Mesenchymal stem cell (in vitro differentiated cells and primary cell): Measurements from ENCODE around the gene TMEM117.

Experiments used
- DNase-seq: peaks from one replicate; pipeline ENCODE4 v3.0.0-alpha.2; 2013
- H2AFZ ChIP-seq: one replicate; pipeline ENCODE4 v1.6.1; 2013; ENCODE audit warnings: low read depth, mild to moderate bottlenecking, control low read depth, inconsistent platforms, low read length, moderate library complexity
- H2AK5ac ChIP-seq: 2 replicates; pipeline ENCODE4 v1.6.1; 2013; ENCODE audit warnings: low read length, moderate library complexity, mild to moderate bottlenecking, inconsistent platforms; ENCODE audit not compliant: severe bottlenecking
- H2BK120ac ChIP-seq: one replicate; pipeline ENCODE4 v1.6.1; 2013; ENCODE audit warnings: low read depth, mild to moderate bottlenecking, inconsistent platforms, low read length, moderate library complexity
- H2BK12ac ChIP-seq, 2 experiments: one replicate each; pipeline ENCODE4 v1.6.1; 2013; ENCODE audit warnings: inconsistent platforms in 2 of 2, low read length in 2 of 2, mild to moderate bottlenecking in 2 of 2, moderate library complexity in 2 of 2, control low read depth in 1 of 2
- H2BK15ac ChIP-seq: one replicate; pipeline ENCODE4 v1.6.1; 2013; ENCODE audit warnings: mild to moderate bottlenecking, low read depth, inconsistent platforms; ENCODE audit not compliant: poor library complexity, severe bottlenecking
- H2BK5ac ChIP-seq: 2 replicates; pipeline ENCODE4 v1.6.1; 2013; ENCODE audit warnings: low read depth, mild to moderate bottlenecking, low read length, control low read depth, inconsistent platforms; ENCODE audit not compliant: poor library complexity, severe bottlenecking
- H3K14ac ChIP-seq, 2 experiments: one replicate each; pipeline ENCODE4 v1.6.1; 2013; ENCODE audit warnings: inconsistent platforms in 2 of 2, low read length in 2 of 2, control low read depth in 1 of 2, mild to moderate bottlenecking in 1 of 2, moderate library complexity in 1 of 2
- H3K18ac ChIP-seq, 2 experiments: one replicate each; pipeline ENCODE4 v1.6.1; 2013; ENCODE audit warnings: inconsistent platforms in 2 of 2, low read length in 2 of 2, control low read depth in 1 of 2, low read depth in 1 of 2, mild to moderate bottlenecking in 1 of 2
- H3K23ac ChIP-seq, 2 experiments: one replicate each; pipeline ENCODE4 v1.6.1; 2013; ENCODE audit warnings: inconsistent platforms in 2 of 2, low read length in 2 of 2, mild to moderate bottlenecking in 2 of 2, moderate library complexity in 2 of 2, control low read depth in 1 of 2
- H3K27ac ChIP-seq: 2 replicates; pipeline ENCODE4 v1.5.1; 2013; ENCODE audit warnings: mild to moderate bottlenecking, moderate library complexity, low read length, control low read depth, inconsistent platforms; ENCODE audit not compliant: poor library complexity, severe bottlenecking
- H3K27me3 ChIP-seq, 2 experiments: 2 replicates each; pipeline versions ENCODE4 v1.6.1 to v1.7.0; 2013; ENCODE audit warnings: low read length in 2 of 2, mild to moderate bottlenecking in 2 of 2, moderate library complexity in 2 of 2, control low read depth in 1 of 2, inconsistent platforms in 1 of 2; ENCODE audit not compliant: control insufficient read depth in 1 of 2, insufficient read depth in 1 of 2
- H3K36me3 ChIP-seq, 2 experiments: 2 replicates each; pipeline versions ENCODE4 v1.6.1 to v1.7.0; 2013; ENCODE audit warnings: low read length in 2 of 2, control low read depth in 1 of 2, inconsistent platforms in 1 of 2, low read depth in 1 of 2, mild to moderate bottlenecking in 1 of 2; ENCODE audit not compliant: insufficient read depth in 2 of 2, control insufficient read depth in 1 of 2
- H3K4ac ChIP-seq, 2 experiments: one replicate each; pipeline ENCODE4 v1.6.1; 2013; ENCODE audit warnings: inconsistent platforms in 2 of 2, low read length in 2 of 2, mild to moderate bottlenecking in 2 of 2, moderate library complexity in 2 of 2, control low read depth in 1 of 2, low read depth in 1 of 2
- H3K4me1 ChIP-seq: 2 replicates; pipeline ENCODE4 v1.6.1; 2013; ENCODE audit warnings: low read depth, low read length, control low read depth; ENCODE audit not compliant: control insufficient read depth, insufficient read depth
- H3K4me2 ChIP-seq: 2 replicates; pipeline ENCODE4 v1.6.1; 2013; ENCODE audit warnings: low read length, mild to moderate bottlenecking, inconsistent platforms; ENCODE audit not compliant: poor library complexity, severe bottlenecking
- H3K4me3 ChIP-seq, 2 experiments: 2 replicates each; pipeline versions ENCODE4 v1.5.1 to v1.7.0; 2013; ENCODE audit warnings: low read length in 2 of 2, mild to moderate bottlenecking in 2 of 2, control low read depth in 1 of 2, low read depth in 1 of 2; ENCODE audit not compliant: insufficient read depth in 1 of 2
- H3K79me1 ChIP-seq: replicated peaks from 2 replicates; pipeline ENCODE4 v1.6.1; 2013; ENCODE audit warnings: mild to moderate bottlenecking, control low read depth, low read length, inconsistent platforms; ENCODE audit not compliant: poor library complexity, severe bottlenecking
- H3K9ac ChIP-seq: 2 replicates; pipeline ENCODE4 v1.7.0; 2013; ENCODE audit warnings: mild to moderate bottlenecking, low read length, moderate library complexity
- H3K9me3 ChIP-seq: 2 replicates; pipeline ENCODE4 v1.7.0; 2013; ENCODE audit warnings: mild to moderate bottlenecking, low read length; ENCODE audit not compliant: control insufficient read depth
- H4K8ac ChIP-seq: one replicate; pipeline ENCODE4 v1.6.1; 2013; ENCODE audit warnings: inconsistent platforms, mild to moderate bottlenecking, low read length, moderate library complexity
- H4K91ac ChIP-seq: one replicate; pipeline ENCODE4 v1.6.1; 2013; ENCODE audit warnings: mild to moderate bottlenecking, low read length, inconsistent platforms
- WGBS: methylation state at CpG from one replicate; pipeline ENCODE4 v1.1.7; 2013; ENCODE audit warnings: mixed read lengths; 5-methylcytosine and 5-hydroxymethylcytosine counted together

The TMEM117 gene

GRCh38 chr12:43896496-43896895, 60.6 kb downstream of the TMEM117 start:
- no peak overlapping the region for H2AFZ ChIP-seq
- no peak overlapping the region for H3K14ac ChIP-seq
- H4K8ac ChIP-seq, result no peak overlapping the region
- no peaks in the 10 kb centered on the region for H3K27me3 ChIP-seq
- no peak overlapping the region for H2BK15ac ChIP-seq
- H3K9ac ChIP-seq, result no peak overlapping the region
- H3K4ac ChIP-seq, result no peak overlapping the region
- no peak overlapping the region for H2BK5ac ChIP-seq
- no peaks in the 10 kb centered on the region for H3K36me3 ChIP-seq
- H3K4me2 ChIP-seq, result no peak overlapping the region
- H2BK12ac ChIP-seq, result no peak overlapping the region
- no peaks in the 10 kb centered on the region for H3K9me3 ChIP-seq
- H3K27ac ChIP-seq, result no peak overlapping the region
- no peak overlapping the region for H3K4me3 ChIP-seq
- H3K79me1 ChIP-seq, result peaks cover 1% of the 10 kb centered on the region
- no peaks in the 10 kb centered on the region for H3K4me1 ChIP-seq
- no peak overlapping the region for H3K23ac ChIP-seq
- 100% methylated on average over 1 of the region's 1 CpG for WGBS
- no peak overlapping the region for H2BK120ac ChIP-seq
- H4K91ac ChIP-seq, result no peak overlapping the region
- H3K18ac ChIP-seq, result no peak overlapping the region
- H2AK5ac ChIP-seq, result no peak overlapping the region
- no peak for DNase-seq

- Histone ChIP-seq H2AK5ac (no peak overlapping the region), H3K79me1 (no peaks in the 10 kb centered on the region), H3K9ac (no peak overlapping the region), H2AFZ (no peak overlapping the region), H3K23ac (no peak overlapping the region), H3K4me2 (no peak overlapping the region), H2BK12ac (no peak overlapping the region), H2BK120ac (no peak overlapping the region), H3K14ac (no peak overlapping the region), H3K27me3 (no peaks in the 10 kb centered on the region), H3K4ac (no peak overlapping the region), H3K4me3 (no peak overlapping the region), H3K27ac (no peak overlapping the region), H4K91ac (no peak overlapping the region), H3K36me3 (no peaks in the 10 kb centered on the region), H3K18ac (no peak overlapping the region), H3K9me3 (no peaks in the 10 kb centered on the region), H4K8ac (no peak overlapping the region), H2BK5ac (no peak overlapping the region), H3K4me1 (no peaks in the 10 kb centered on the region), H2BK15ac (no peak overlapping the region)
- DNase-seq, result no peak
- WGBS, result 88% methylated on average over 2 of the region's 3 CpGs
These were observed 62.6 kb downstream of the TMEM117 start for GRCh38 chr12:43898474-43898873.

DNA sequence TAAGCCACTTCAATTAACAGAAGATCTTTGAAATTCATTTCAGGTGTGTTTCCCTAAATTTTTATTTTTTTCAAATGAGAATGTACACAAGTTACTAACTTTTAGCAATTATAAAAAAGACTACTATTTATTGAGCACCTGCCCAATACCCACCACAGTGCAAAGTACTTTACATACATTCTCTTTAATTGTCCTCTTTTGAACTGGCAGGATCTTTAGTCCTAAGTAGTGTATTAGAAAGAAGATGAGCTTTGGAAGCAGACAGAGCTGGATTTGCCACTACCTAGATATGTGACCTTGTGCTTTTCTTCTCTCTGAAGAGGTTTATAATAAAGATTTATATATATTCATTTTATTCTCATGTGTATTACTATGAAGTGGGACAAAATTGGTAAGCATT, 63.7 kb downstream of the TMEM117 start:
- no peaks in the 10 kb centered on the region for H3K4me1 ChIP-seq
- H2BK120ac ChIP-seq, result no peak overlapping the region
- no peak overlapping the region for H3K9ac ChIP-seq
- H2BK12ac ChIP-seq, result no peak overlapping the region
- no peak overlapping the region for H4K91ac ChIP-seq
- no peak overlapping the region for H4K8ac ChIP-seq
- no peaks in the 10 kb centered on the region for H3K36me3 ChIP-seq
- no peak overlapping the region for H2BK5ac ChIP-seq
- H2BK15ac ChIP-seq, result no peak overlapping the region
- H3K79me1 ChIP-seq, result no peaks in the 10 kb centered on the region
- H3K23ac ChIP-seq, result no peak overlapping the region
- no peak overlapping the region for H2AFZ ChIP-seq
- no peak overlapping the region for H3K4me2 ChIP-seq
- H3K27ac ChIP-seq, result no peak overlapping the region
- no peak for DNase-seq
- H3K4me3 ChIP-seq, result no peak overlapping the region
- H3K9me3 ChIP-seq, result no peaks in the 10 kb centered on the region
- no peak overlapping the region for H2AK5ac ChIP-seq
- no peak overlapping the region for H3K4ac ChIP-seq
- no peak overlapping the region for H3K18ac ChIP-seq
- H3K27me3 ChIP-seq, result no peaks in the 10 kb centered on the region
- no peak overlapping the region for H3K14ac ChIP-seq

- no peaks in the 10 kb centered on the region for H3K9me3 ChIP-seq
These were observed 67.8 kb downstream of the TMEM117 start for GRCh38 chr12:43903686-43904085.

More at GRCh38 chr12:43903686-43904085, 67.8 kb downstream of the TMEM117 start:
- no peak overlapping the region for H3K18ac ChIP-seq
- H3K4me1 ChIP-seq, result no peaks in the 10 kb centered on the region
- H3K27me3 ChIP-seq, result no peaks in the 10 kb centered on the region
- no peak overlapping the region for H2AFZ ChIP-seq
- no peak for DNase-seq
- no peak overlapping the region for H3K14ac ChIP-seq
- H2BK120ac ChIP-seq, result no peak overlapping the region
- H3K23ac ChIP-seq, result no peak overlapping the region
- H2BK15ac ChIP-seq, result no peak overlapping the region
- no peak overlapping the region for H4K8ac ChIP-seq
- H3K4ac ChIP-seq, result no peak overlapping the region
- no peak overlapping the region for H3K4me2 ChIP-seq
- H3K27ac ChIP-seq, result no peak overlapping the region
- no peak overlapping the region for H2AK5ac ChIP-seq
- no peak overlapping the region for H3K9ac ChIP-seq
- no peaks in the 10 kb centered on the region for H3K79me1 ChIP-seq
- H2BK5ac ChIP-seq, result no peak overlapping the region
- H4K91ac ChIP-seq, result no peak overlapping the region
- no peak overlapping the region for H3K4me3 ChIP-seq
- no peaks in the 10 kb centered on the region for H3K36me3 ChIP-seq
- H2BK12ac ChIP-seq, result no peak overlapping the region
